Uterus (tissue), 4 donors: Measurements from ENCODE around the gene DISP3. TPM values are rescaled to one million over a fixed set of nuclear protein-coding genes. Genes with fewer than 3 reads are reported as not detected.

Source experiments
- DNase-seq, 2 donors: peaks; one replicate each; pipeline ENCODE4 v3.0.0-alpha.2; 2019 to 2020
- H3K27ac ChIP-seq, 2 donors: fragments of 200-600 bp; sonication (generic); 1 replicate in 1 of 2; 2 replicates in 1 of 2; pipeline ENCODE4 v1.5.1; 2016 to 2018
- H3K27me3 ChIP-seq, 2 donors: fragments of 200-600 bp; sonication (generic); one replicate each; pipeline ENCODE4 v1.5.1; 2018 to 2019; ENCODE audit warnings: control low read depth in 1 of 2
- H3K36me3 ChIP-seq, 2 donors: fragments of 200-600 bp; sonication (generic); one replicate each; pipeline ENCODE4 v1.5.1; 2019; ENCODE audit warnings: control low read depth in 1 of 2
- H3K4me1 ChIP-seq, 2 donors: fragments of 200-600 bp; sonication (generic); one replicate each; pipeline ENCODE4 v1.5.1; 2018 to 2019; ENCODE audit warnings: control low read depth in 1 of 2
- H3K4me3 ChIP-seq, 2 donors: fragments of 200-600 bp; sonication (generic); 1 replicate in 1 of 2; 2 replicates in 1 of 2; pipeline ENCODE4 v1.5.1; 2018 to 2019; ENCODE audit warnings: mild to moderate bottlenecking in 1 of 2
- H3K9me3 ChIP-seq, 2 donors: fragments of 200-600 bp; sonication (generic); one replicate each; pipeline ENCODE4 v1.5.1; 2019; ENCODE audit warnings: control low read depth in 1 of 2
- POLR2A ChIP-seq, 2 donors: fragments of 450-650 bp; IDR thresholded peaks; one replicate each; pipeline ENCODE4 v1.6.1; 2016; ENCODE audit warnings: antibody characterized with exemption in 2 of 2, mild to moderate bottlenecking in 1 of 2, moderate library complexity in 1 of 2
- intact Hi-C: fragments of 100-400 bp; cut with DNase I; formaldehyde crosslinking; loops from one replicate; pipeline ENCODE4 v1.15.1; 2023; ENCODE audit warnings: low total_unique reads
- total RNA-seq, 4 donors: library from RNA; depleted of rRNA in 3 of 4; stranded (reverse); fragments of >200 nt in 3 of 4; gene quantifications; one replicate each; pipeline versions ENCODE4 v1.1.0 to v1.2.4, GENCODE V29; 2014 to 2023
- TF ChIP-seq, protein P1 (sequence below), 4 experiments: fragments of 200-600 bp in 2 of 4; fragments of 450-650 bp in 2 of 4; sonication (generic) in 2 of 4; IDR thresholded peaks; one replicate each; pipeline ENCODE4 v1.5.1; 2016 to 2019; ENCODE audit warnings: antibody characterized with exemption in 4 of 4, mild to moderate bottlenecking in 2 of 4, moderate library complexity in 1 of 4
- donor health status: DM: yes; HTN: yes; CAD: no.

The DISP3 gene
- total RNA-seq, 4 donors from 2014 or later = 0.09 to 0.90 TPM; not detected in 2

DNA sequence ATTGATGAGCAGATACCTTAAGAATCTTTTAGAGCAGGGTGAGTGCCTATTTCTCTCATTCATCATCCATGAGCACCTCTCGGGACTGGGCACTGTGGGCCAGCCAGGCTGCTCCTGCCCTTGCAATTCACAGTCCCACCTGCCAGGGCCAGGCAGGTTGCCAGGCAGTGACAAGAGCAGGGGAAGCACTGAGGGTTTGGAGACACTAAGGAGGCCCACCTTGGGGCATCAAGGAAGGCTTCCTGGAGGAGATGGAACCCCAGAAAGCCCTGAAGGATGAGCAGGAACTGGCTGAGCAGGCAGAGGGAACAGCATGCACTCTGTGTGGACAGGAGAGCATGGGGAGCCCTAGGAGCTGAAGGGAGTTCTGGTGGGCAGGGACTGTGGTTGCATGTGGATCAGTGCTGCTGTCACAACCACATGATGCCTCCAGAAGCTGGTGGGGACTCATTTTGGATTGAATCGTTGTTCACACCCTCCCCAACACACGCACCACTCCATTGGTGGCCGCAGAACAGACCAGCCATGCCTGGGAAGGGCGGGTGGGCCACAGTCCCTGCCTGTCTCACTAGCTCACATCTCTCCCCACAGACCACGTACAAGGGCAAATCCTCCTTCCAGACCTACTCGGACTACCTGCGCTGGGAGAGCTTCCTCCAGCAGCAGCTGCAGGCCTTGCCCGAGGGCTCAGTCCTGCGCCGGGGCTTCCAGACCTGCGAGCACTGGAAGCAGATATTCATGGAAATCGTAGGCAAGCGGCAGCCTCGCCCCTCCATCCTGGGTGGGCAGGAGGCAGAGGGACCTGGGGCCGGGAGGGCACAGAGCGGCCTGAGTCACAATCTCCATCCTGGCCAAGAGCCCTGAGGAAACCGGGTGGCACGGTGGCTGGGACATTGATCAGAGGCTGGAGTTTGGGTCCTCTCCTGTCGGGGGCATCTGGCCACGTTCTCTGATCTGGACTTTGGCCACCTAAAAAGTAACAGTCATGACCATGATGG is 55.1 kb downstream of the DISP3 start:
- no peaks in the 10 kb centered on the region for H3K27me3 ChIP-seq
- no peaks in the 10 kb centered on the region for H3K36me3 ChIP-seq
- no peak for DNase-seq
- intact Hi-C loops = no loop called here
- no peaks in the 10 kb centered on the region for H3K9me3 ChIP-seq
- no peaks in the 10 kb centered on the region for H3K4me1 ChIP-seq
- no peak for TF ChIP-seq POLR2A (IDR thresholded peaks at IDR 0.05)
- TF ChIP-seq, protein P1, sequence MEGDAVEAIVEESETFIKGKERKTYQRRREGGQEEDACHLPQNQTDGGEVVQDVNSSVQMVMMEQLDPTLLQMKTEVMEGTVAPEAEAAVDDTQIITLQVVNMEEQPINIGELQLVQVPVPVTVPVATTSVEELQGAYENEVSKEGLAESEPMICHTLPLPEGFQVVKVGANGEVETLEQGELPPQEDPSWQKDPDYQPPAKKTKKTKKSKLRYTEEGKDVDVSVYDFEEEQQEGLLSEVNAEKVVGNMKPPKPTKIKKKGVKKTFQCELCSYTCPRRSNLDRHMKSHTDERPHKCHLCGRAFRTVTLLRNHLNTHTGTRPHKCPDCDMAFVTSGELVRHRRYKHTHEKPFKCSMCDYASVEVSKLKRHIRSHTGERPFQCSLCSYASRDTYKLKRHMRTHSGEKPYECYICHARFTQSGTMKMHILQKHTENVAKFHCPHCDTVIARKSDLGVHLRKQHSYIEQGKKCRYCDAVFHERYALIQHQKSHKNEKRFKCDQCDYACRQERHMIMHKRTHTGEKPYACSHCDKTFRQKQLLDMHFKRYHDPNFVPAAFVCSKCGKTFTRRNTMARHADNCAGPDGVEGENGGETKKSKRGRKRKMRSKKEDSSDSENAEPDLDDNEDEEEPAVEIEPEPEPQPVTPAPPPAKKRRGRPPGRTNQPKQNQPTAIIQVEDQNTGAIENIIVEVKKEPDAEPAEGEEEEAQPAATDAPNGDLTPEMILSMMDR (IDR thresholded peaks at IDR 0.05) = no peak
- no peak overlapping the region for H3K4me3 ChIP-seq
- no peak overlapping the region for H3K27ac ChIP-seq

DNA sequence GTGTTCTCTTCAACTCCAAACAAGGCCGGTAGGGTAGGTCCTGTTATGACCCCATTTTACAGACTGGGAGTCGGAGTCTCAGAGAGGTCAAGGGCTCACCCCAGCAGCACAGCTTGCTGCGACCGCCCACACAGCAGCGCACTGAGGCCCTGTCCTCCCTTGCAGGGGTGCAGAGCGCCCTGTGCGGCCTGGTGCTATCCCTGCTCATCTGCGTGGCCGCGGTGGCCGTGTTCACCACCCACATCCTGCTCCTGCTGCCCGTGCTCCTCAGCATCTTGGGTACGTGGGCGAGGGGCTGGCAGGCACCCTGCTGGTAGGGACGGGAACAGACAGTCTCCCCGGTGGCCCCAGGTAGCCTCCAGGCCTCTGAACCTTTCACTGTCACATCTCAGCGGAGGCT is 55.9 kb downstream of the DISP3 start:
- intact Hi-C loops = no loop called here
- H3K4me1 ChIP-seq = no peaks in the 10 kb centered on the region
- no peaks in the 10 kb centered on the region for H3K27me3 ChIP-seq
- H3K36me3 ChIP-seq = no peaks in the 10 kb centered on the region
- DNase-seq = no peak
- no peaks in the 10 kb centered on the region for H3K9me3 ChIP-seq
- no peak overlapping the region for H3K27ac ChIP-seq
- H3K4me3 ChIP-seq = no peak overlapping the region
- TF ChIP-seq POLR2A (IDR thresholded peaks at IDR 0.05) = no peak
- TF ChIP-seq, protein P1 (IDR thresholded peaks at IDR 0.05) = no peak

DNA sequence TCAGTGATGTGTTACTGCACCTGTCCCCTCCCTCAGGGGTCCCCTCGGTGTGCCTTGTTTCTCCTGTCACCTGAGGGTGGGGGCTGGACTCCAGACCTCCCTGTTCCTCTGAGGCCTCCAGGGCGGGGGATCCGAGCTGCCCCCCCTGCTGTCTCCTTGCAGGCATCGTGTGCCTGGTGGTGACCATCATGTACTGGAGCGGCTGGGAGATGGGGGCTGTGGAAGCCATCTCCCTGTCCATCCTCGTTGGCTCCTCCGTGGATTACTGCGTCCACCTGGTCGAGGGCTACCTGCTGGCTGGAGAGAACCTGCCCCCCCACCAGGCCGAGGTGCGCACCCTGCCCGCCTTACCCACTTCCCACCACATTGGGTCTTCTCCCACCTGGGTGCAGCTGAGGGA is 56.4 kb downstream of the DISP3 start:
- no peak for TF ChIP-seq POLR2A (IDR thresholded peaks at IDR 0.05)
- TF ChIP-seq, protein P1 (IDR thresholded peaks at IDR 0.05) = no peak
- no peaks in the 10 kb centered on the region for H3K4me1 ChIP-seq
- no peak overlapping the region for H3K27ac ChIP-seq
- H3K4me3 ChIP-seq = no peak overlapping the region
- no peaks in the 10 kb centered on the region for H3K9me3 ChIP-seq
- H3K36me3 ChIP-seq = no peaks in the 10 kb centered on the region
- H3K27me3 ChIP-seq = no peaks in the 10 kb centered on the region
- intact Hi-C loops = no loop called here
- no peak for DNase-seq

DNA sequence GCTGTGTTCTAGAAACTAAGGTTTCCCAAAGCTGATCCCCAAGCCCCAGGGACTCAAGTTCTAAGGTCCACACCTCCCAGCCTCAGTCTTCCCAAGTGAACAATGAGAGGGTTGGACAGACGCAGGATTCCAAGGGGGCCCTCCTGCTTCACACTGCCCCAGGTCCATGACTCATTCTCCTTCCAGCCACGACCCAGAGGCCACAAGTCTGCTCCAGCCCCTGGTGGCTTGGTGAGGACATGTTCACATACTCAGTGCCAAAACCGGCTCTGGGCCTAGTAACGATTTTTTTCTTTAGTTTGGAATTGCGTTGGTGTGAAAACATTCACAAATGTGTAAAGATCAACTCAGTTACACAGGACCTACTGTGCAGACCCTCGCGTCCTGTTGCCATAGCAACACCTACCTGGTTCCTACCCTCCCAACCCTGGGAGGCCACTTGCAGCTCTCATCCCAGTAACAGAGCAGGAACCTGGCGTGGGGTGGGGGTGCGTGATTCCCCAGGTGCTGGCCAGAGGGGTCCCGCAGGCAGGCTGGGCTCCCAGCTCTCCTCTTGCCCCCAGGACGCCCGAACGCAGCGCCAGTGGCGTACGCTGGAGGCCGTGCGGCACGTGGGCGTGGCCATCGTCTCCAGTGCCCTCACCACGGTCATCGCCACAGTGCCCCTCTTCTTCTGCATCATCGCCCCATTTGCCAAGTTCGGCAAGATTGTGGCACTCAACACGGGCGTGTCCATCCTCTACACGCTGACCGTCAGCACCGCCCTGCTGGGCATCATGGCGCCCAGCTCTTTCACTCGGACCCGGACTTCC is 57.0 kb downstream of the DISP3 start:
- Histone ChIP-seq H3K9me3 (no peaks in the 10 kb centered on the region), H3K4me3 (no peak overlapping the region), H3K36me3 (no peaks in the 10 kb centered on the region), H3K27me3 (no peaks in the 10 kb centered on the region), H3K4me1 (no peaks in the 10 kb centered on the region), H3K27ac (no peak overlapping the region)
- intact Hi-C loops = no loop called here
- no peak for TF ChIP-seq POLR2A (IDR thresholded peaks at IDR 0.05)
- DNase-seq = no peak

DNA sequence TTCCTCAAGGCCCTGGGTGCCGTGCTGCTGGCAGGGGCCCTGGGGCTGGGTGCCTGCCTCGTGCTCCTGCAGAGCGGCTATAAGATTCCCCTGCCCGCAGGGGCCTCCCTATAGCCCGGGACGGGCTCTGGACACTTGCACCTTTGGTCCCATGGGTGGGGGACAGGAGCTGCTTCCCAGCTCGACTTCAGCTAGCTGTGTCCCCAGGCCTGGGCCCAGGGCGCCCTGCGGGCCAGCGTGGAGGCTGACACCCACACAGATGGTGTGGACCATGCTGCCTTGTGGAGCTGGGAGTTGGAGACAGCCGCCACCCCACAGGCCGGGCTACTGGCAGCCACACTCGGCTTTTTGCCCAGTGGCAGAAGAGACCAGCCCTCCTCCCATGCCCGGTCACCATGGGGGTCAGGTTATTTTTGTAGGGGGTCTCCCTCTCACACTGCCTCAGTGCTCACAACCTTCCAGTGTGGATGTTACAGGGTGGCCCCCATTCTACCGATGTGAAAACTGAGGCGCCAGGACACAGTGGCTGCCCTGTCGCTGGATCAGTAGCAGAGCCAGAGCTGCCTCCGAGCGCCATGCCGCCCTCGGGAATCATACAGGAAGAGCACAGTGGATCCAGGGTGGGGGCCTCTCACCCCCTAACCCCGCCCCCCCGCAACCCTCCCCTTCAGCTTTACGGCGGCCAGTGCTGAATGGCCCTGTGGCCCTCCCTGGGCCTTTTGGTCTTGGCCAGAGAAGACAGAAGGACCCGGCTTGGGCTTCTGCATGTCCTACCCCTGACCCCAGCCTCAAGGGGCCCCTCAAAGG is 57.8 kb downstream of the DISP3 start:
- no peaks in the 10 kb centered on the region for H3K36me3 ChIP-seq
- H3K4me1 ChIP-seq = no peaks in the 10 kb centered on the region
- H3K27ac ChIP-seq = no peak overlapping the region
- no peak for TF ChIP-seq POLR2A (IDR thresholded peaks at IDR 0.05)
- H3K4me3 ChIP-seq = no peak overlapping the region
- no peak for DNase-seq
- H3K27me3 ChIP-seq = no peaks in the 10 kb centered on the region
- no peaks in the 10 kb centered on the region for H3K9me3 ChIP-seq
- intact Hi-C loops = no loop called here
